Measurements from ENCODE around the gene SMIM35. TPM values are rescaled to one million over a fixed set of nuclear protein-coding genes. Genes with fewer than 3 reads are reported as not detected.

SMIM35 gene
- total and polyA plus RNA-seq, 7 donors, result 0.09 TPM; not detected in 6

DNA sequence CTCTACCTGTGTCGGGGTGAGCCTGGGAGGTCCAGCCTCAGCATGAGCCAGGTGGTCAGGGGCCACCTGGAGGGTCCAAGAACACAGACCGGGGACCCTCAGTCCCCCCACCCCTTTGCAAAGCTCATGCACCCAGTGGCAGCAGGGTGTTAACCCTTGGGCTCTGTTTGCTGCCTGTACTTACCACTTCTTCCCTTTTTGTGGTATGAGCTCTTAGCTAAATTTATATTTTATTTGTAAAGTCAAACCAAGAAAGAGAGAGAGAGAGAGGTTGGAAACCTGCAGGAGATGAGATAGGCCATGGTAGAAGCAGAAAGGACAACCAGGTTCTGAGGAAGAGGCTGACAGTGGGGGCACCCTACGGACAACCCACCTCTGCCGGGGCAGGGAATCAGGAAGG lies 70.7 kb downstream of the SMIM35 start:
- DNase-seq, result no peak
- H3K27me3 ChIP-seq (ENCODE audit: insufficient read depth in 3 of 3, low read length in 2 of 3), result peaks cover 0 to 6% (median 3%) of the 10 kb centered on the region in 3 donors
- ATAC-seq, result no peak
- TF ChIP-seq, protein P1, sequence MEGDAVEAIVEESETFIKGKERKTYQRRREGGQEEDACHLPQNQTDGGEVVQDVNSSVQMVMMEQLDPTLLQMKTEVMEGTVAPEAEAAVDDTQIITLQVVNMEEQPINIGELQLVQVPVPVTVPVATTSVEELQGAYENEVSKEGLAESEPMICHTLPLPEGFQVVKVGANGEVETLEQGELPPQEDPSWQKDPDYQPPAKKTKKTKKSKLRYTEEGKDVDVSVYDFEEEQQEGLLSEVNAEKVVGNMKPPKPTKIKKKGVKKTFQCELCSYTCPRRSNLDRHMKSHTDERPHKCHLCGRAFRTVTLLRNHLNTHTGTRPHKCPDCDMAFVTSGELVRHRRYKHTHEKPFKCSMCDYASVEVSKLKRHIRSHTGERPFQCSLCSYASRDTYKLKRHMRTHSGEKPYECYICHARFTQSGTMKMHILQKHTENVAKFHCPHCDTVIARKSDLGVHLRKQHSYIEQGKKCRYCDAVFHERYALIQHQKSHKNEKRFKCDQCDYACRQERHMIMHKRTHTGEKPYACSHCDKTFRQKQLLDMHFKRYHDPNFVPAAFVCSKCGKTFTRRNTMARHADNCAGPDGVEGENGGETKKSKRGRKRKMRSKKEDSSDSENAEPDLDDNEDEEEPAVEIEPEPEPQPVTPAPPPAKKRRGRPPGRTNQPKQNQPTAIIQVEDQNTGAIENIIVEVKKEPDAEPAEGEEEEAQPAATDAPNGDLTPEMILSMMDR (IDR thresholded peaks at IDR 0.05), result no peak
- intact Hi-C loops (cut with DNase I), result no loop called here
- H3K4me1 ChIP-seq, result no peaks in the 10 kb centered on the region
- no peaks in the 10 kb centered on the region for H3K36me3 ChIP-seq (ENCODE audit: insufficient read depth in 1 of 2, low read depth in 1 of 2)
- 65 to 79% (median 79%) methylated on average over 4 of the region's 4 CpGs for WGBS, 3 donors
- peaks cover 3% of the 10 kb centered on the region for H3K9me3 ChIP-seq
- no peak overlapping the region for H3K4me3 ChIP-seq
- H3K27ac ChIP-seq, result no peak overlapping the region

DNA sequence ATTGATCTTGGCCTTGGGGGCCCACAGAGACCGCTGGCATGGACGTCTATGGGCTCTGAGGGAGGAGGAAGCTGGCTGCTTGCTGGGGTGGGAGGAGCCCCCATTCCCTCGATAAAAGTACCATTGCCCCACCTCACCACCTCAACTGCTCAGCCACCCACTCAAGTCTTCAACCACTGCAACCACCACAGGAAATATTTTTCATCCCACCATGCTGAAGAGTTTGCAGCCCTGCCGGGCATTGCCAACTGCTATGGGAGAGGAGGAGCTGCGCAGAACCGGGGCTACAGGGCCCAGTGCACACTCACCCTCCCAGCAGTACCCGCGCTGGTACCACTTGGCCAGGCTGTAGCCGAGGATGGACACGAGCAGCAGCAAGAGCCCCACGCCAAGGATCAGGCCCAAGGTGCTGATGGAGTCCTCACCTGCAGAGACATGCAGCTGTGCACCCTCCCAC lies 71.3 kb downstream of the SMIM35 start:
- ATAC-seq (no peak), DNase-seq (no peak)
- Histone ChIP-seq H3K27me3 (ENCODE audit: insufficient read depth in 3 of 3, low read length in 2 of 3) (peaks cover 0 to 6% (median 3%) of the 10 kb centered on the region in 3 donors), H3K36me3 (ENCODE audit: insufficient read depth in 1 of 2, low read depth in 1 of 2) (no peaks in the 10 kb centered on the region), H3K4me3 (no peak overlapping the region), H3K9me3 (no peaks in the 10 kb centered on the region), H3K27ac (no peak overlapping the region), H3K4me1 (no peaks in the 10 kb centered on the region)
- intact Hi-C loops (cut with DNase I), result no loop called here
- WGBS, 3 donors, result 79 to 86% (median 80%) methylated on average over 11 of the region's 11 CpGs
- TF ChIP-seq, protein P1 (IDR thresholded peaks at IDR 0.05), result no peak

DNA sequence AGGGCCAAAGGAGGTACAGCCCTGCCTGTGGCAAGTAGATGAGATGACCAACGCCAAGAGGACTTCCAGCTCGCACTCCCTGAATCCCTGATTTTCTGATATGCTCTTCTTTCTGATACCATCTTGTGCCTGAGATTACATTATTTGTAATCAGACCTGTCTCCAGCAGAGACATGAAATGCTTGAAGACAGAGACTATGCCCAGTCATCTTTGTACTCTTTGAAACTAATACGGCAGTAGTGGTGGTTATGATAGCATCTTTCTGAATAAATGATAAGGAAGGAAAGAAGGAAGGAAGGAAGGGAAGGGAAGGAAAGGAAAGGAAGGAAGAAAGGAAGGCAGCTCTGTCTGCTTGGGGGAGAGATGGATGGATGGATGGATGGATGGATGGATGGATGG lies 72.7 kb downstream of the SMIM35 start:
- WGBS, 3 donors, result 89 to 96% (median 96%) methylated on average over 3 of the region's 3 CpGs
- Histone ChIP-seq H3K27ac (no peak overlapping the region), H3K4me3 (no peak overlapping the region), H3K27me3 (ENCODE audit: insufficient read depth in 3 of 3, low read length in 2 of 3) (peaks cover 0 to 9% (median 0%) of the 10 kb centered on the region in 3 donors), H3K36me3 (ENCODE audit: insufficient read depth in 1 of 2, low read depth in 1 of 2) (no peaks in the 10 kb centered on the region), H3K4me1 (no peaks in the 10 kb centered on the region), H3K9me3 (no peaks in the 10 kb centered on the region)
- no peak for ATAC-seq
- intact Hi-C loops (cut with DNase I), result no loop called here
- TF ChIP-seq, protein P1 (IDR thresholded peaks at IDR 0.05), result no peak
- DNase-seq, result no peak

DNA sequence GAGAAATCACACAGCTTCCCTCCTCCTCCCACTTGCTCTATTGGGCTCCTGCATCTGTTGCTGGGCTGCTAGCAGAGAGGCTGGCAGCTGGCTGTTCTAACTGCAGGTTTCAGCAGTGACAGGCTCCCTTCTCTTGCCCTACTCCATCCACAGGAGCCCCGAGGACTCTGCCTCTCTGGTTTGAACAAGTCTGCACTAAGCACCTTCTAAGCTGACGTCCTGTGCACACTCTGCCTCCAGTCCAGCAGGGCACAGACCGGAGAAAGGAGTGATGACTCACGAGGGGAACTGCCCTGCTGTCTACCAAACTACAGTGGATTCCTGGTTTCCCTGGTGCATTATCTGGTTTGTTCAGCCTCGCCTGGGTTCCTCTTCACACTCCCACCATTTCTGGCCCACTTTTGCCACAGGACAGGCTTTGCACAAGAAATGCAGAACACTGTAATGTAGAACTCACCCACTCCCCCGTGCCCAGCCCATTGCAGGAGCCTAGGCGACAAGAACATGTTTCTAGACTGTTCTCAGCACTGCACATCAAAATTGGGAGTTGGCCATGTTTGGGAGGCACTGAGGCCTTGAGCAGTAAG lies 74.6 kb downstream of the SMIM35 start:
- intact Hi-C loops (cut with DNase I), result no loop called here
- H3K36me3 ChIP-seq (ENCODE audit: insufficient read depth in 1 of 2, low read depth in 1 of 2), result no peaks in the 10 kb centered on the region
- H3K27me3 ChIP-seq (ENCODE audit: insufficient read depth in 3 of 3, low read length in 2 of 3), result peaks cover 0 to 9% (median 0%) of the 10 kb centered on the region in 3 donors
- TF ChIP-seq, protein P1 (IDR thresholded peaks at IDR 0.05), result no peak
- H3K9me3 ChIP-seq, result no peaks in the 10 kb centered on the region
- H3K4me1 ChIP-seq, result no peaks in the 10 kb centered on the region
- 64 to 78% (median 75%) methylated on average over 7 of the region's 7 CpGs for WGBS, 3 donors
- H3K27ac ChIP-seq, result no peak overlapping the region
- H3K4me3 ChIP-seq, result no peak overlapping the region
- DNase-seq, result peak in 1 of 2 donors; percentile 56
- no peak for ATAC-seq

Data from psoas muscle (tissue), 8 donors.